ENCODE measurements around the gene HAX1. TPM values are rescaled to one million over a fixed set of nuclear protein-coding genes. Genes with fewer than 3 reads are reported as not detected.
"Not testable (repeated sequence)": the region's sequence is repeated elsewhere in the genome, so short reads cannot be mapped to it uniquely, and the experiment has no call there.

Gene HAX1
- total and polyA plus RNA-seq, 2 experiments from 2014 or later, result 169 to 172 TPM

- TF ChIP-seq EZH2 (IDR thresholded peaks at IDR 0.05; ENCODE audit: insufficient read depth, poor library complexity, severe bottlenecking), result no peak
- TF ChIP-seq EZH2phosphoT487 (IDR thresholded peaks at IDR 0.05; ENCODE audit: insufficient read depth, low read depth), result no peak
Measured at GRCh38 chr1:154313066-154313356, 40.6 kb downstream of the HAX1 start.

DNA sequence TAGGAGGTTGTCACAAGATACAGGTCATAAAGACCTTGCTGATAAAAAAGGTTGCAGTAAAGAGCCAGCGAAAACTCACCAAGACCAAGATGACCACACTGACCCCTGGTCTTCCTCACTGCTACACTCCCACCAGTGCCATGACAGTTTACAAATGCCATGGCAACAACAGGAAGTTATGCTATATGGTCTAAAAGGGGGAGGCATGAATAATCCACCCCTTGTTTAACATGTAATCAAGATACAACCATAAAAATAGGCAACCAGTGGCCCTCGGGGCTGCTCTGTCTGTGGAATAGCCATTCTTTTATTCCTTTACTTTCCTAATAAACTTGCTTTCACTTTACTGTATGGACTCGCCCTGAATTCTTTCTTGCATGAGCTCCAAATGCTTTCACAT, 41.8 kb downstream of the HAX1 start:
- 46 to 60% methylated on average over 3 of the region's 3 CpGs for WGBS, 2 experiments (ENCODE audit: low coverage in 1 of 2, low lambda C conversion rate in 2 of 2, missing lambda C conversion rate in 2 of 2)
- H3K4me3 ChIP-seq; H3K9me2 ChIP-seq (ENCODE audit: insufficient read depth); H3K27ac ChIP-seq; H4K20me1 ChIP-seq (ENCODE audit: insufficient read depth); H3K27me3 ChIP-seq (replicated peaks; ENCODE audit: insufficient read depth); H3F3A ChIP-seq (ENCODE audit: insufficient read depth); H3K36me3 ChIP-seq (ENCODE audit: low read depth); H3K9me3 ChIP-seq (ENCODE audit: low read depth); H3K4me2 ChIP-seq (ENCODE audit: unreplicated experiment); DNase-seq; in situ Hi-C loops (cut with MboI); H3K79me2 ChIP-seq (ENCODE audit: insufficient read depth); H2AFZ ChIP-seq; H3K4me1 ChIP-seq (ENCODE audit: insufficient read depth); H3K9ac ChIP-seq: not testable (repeated sequence)

More at GRCh38 chr1:154313066-154313356, 40.6 kb downstream of the HAX1 start:
- DNase-seq, result no peak
- Histone ChIP-seq H3K4me1 (ENCODE audit: insufficient read depth) (peaks cover under 1% of the 10 kb centered on the region; the same call in 1 of the 2 replicates), H3K4me3 (no peak overlapping the region), H3K9me2 (ENCODE audit: insufficient read depth) (no peaks in the 10 kb centered on the region), H3K27me3 (replicated peaks; ENCODE audit: insufficient read depth) (0 out of 2 replicates have a peak, but pooled peaks cover 6% of the 10 kb centered on the region), H3K27ac (no peak overlapping the region), H3K79me2 (ENCODE audit: insufficient read depth) (no peaks in the 10 kb centered on the region), H3K36me3 (ENCODE audit: low read depth) (no peaks in the 10 kb centered on the region), H3K4me2 (ENCODE audit: unreplicated experiment) (no peak overlapping the region), H3F3A (ENCODE audit: insufficient read depth) (no peaks in the 10 kb centered on the region), H2AFZ (no peak overlapping the region), H3K9me3 (ENCODE audit: low read depth) (no peaks in the 10 kb centered on the region), H3K9ac (no peak overlapping the region), H4K20me1 (ENCODE audit: insufficient read depth) (no peaks in the 10 kb centered on the region)
- WGBS, 2 experiments (ENCODE audit: low coverage in 1 of 2, low lambda C conversion rate in 2 of 2, missing lambda C conversion rate in 2 of 2), result 53 to 56% methylated on average over 10 of the region's 10 CpGs
- in situ Hi-C loops (cut with MboI), result no loop called here

DNA sequence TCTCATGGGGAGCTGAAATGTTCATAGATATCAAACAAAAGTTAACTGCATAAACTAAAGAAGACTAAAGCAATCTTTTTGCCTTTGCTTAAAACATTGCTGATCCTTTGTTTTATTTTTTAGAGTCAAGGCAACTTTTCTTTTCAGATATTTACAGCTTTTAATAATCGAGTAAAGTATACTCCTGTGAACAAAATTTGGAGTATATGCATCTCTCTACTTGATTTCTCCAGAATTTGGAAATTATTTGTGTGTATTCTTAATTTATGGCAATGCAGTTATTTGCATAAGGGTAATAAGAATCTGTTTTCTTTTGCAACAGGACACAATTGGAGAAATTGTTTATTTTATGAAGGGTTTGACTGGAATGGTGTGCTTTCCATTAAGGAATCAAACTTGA, 44.3 kb downstream of the HAX1 start:
- in situ Hi-C loops (cut with MboI), result no loop called here
- no peaks in the 10 kb centered on the region for H3F3A ChIP-seq (ENCODE audit: insufficient read depth)
- H3K4me2 ChIP-seq (ENCODE audit: unreplicated experiment), result no peak overlapping the region

GRCh38 chr1:154318386-154318785, 46.0 kb downstream of the HAX1 start:
- Histone ChIP-seq H3K79me2 (ENCODE audit: insufficient read depth) (no peaks in the 10 kb centered on the region), H3K27me3 (replicated peaks; ENCODE audit: insufficient read depth) (0 out of 2 replicates have a peak, but pooled peaks cover 6% of the 10 kb centered on the region), H3K4me1 (ENCODE audit: insufficient read depth) (no peaks in the 10 kb centered on the region), H2AFZ (no peak overlapping the region), H4K20me1 (ENCODE audit: insufficient read depth) (no peaks in the 10 kb centered on the region), H3K9me2 (ENCODE audit: insufficient read depth) (no peaks in the 10 kb centered on the region), H3F3A (ENCODE audit: insufficient read depth) (no peaks in the 10 kb centered on the region), H3K27ac (no peak overlapping the region), H3K9me3 (ENCODE audit: low read depth) (no peaks in the 10 kb centered on the region), H3K4me3 (no peak overlapping the region), H3K9ac (no peak overlapping the region), H3K36me3 (ENCODE audit: low read depth) (no peaks in the 10 kb centered on the region), H3K4me2 (ENCODE audit: unreplicated experiment) (no peak overlapping the region)
- 43 to 53% methylated on average over 4 of the region's 4 CpGs for WGBS, 2 experiments (ENCODE audit: low coverage in 1 of 2, low lambda C conversion rate in 2 of 2, missing lambda C conversion rate in 2 of 2)
- in situ Hi-C loops (cut with MboI), result no loop called here
- DNase-seq, result no peak
- TF ChIP-seq EZH2phosphoT487 (IDR thresholded peaks at IDR 0.05; ENCODE audit: insufficient read depth, low read depth) (no peak), EZH2 (IDR thresholded peaks at IDR 0.05; ENCODE audit: insufficient read depth, poor library complexity, severe bottlenecking) (no peak)

More for the DNA sequence above, 44.3 kb downstream of the HAX1 start:
- Histone ChIP-seq H3K9me3 (ENCODE audit: low read depth) (no peaks in the 10 kb centered on the region), H3K27ac (no peak overlapping the region), H3K9ac (no peak overlapping the region), H3K4me3 (no peak overlapping the region), H2AFZ (no peak overlapping the region), H3K36me3 (ENCODE audit: low read depth) (no peaks in the 10 kb centered on the region), H3K4me1 (ENCODE audit: insufficient read depth) (no peaks in the 10 kb centered on the region), H3K79me2 (ENCODE audit: insufficient read depth) (no peaks in the 10 kb centered on the region), H4K20me1 (ENCODE audit: insufficient read depth) (no peaks in the 10 kb centered on the region), H3K9me2 (ENCODE audit: insufficient read depth) (no peaks in the 10 kb centered on the region), H3K27me3 (replicated peaks; ENCODE audit: insufficient read depth) (0 out of 2 replicates have a peak, but pooled peaks cover 6% of the 10 kb centered on the region)
- no peak for DNase-seq
- 18 to 36% methylated on average over 1 of the region's 1 CpG for WGBS, 2 experiments (ENCODE audit: low coverage in 1 of 2, low lambda C conversion rate in 2 of 2, missing lambda C conversion rate in 2 of 2)
- TF ChIP-seq EZH2phosphoT487 (IDR thresholded peaks at IDR 0.05; ENCODE audit: insufficient read depth, low read depth), result no peak
- TF ChIP-seq EZH2 (IDR thresholded peaks at IDR 0.05; ENCODE audit: insufficient read depth, poor library complexity, severe bottlenecking), result no peak
